ENCODE data around the gene KCTD7. TPM values are rescaled to one million over a fixed set of nuclear protein-coding genes. Genes with fewer than 3 reads are reported as not detected.

The KCTD7 gene
- 10.2 and 17.5 TPM in 2 replicates for total RNA-seq

GRCh38 chr7:66628361-66629221, at the start of gene KCTD7:
Gene KCTD7, plus strand, starts transcription at chr7:66628881. Its CDS starts 184 bp downstream, at chr7:66629065.

Other genes starting within 250 kb of the KCTD7 start
- gene RABGEF1, start 111.9 kb downstream of the KCTD7 start, total RNA-seq: 32.9 and 39.4 TPM in 2 replicates

Measured in smooth muscle cell of bladder (primary cell).